HCT116 (cell line): ENCODE measurements around the gene IGSF21. TPM values are rescaled to one million over a fixed set of nuclear protein-coding genes. Genes with fewer than 3 reads are reported as not detected.
"Not testable (repeated sequence)": the region's sequence is repeated elsewhere in the genome, so short reads cannot be mapped to it uniquely, and the experiment has no call there.

ENCODE experiments used
- ATAC-seq: fragments of 200-7000 bp; cut with Tn5 transposase; 2 replicates; pipeline ENCODE4 v1.9.1; 2020; ENCODE audit warnings: mild to moderate bottlenecking, moderate library complexity
- BruUV-seq: library from RNA; stranded (reverse); fragments of 400-500 nt; replicated peaks from 2 replicates; lab custom pipeline; 2021; lab: Mats Ljungman, UMichigan
- CTCF ChIA-PET: fragments of 300-600 bp; sonication (Branson Sonifier 250); formaldehyde crosslinking; loops from one replicate; lab custom pipeline; 2021; ENCODE audit warnings: antibody characterized with exemption; lab: Charles Lee
- POLR2A ChIA-PET: fragments of 300-600, 350-600 bp; sonication (Branson Sonifier 250); formaldehyde crosslinking; loops from one replicate; lab custom pipeline; 2021; ENCODE audit warnings: antibody characterized with exemption; lab: Charles Lee
- RAD21 ChIA-PET, 2 experiments: fragments of 300-600 bp; sonication (Branson Sonifier 250); formaldehyde crosslinking; loops; one replicate each; lab custom pipeline; 2023; ENCODE audit warnings: low total read pairs in 2 of 2; ENCODE audit not compliant: uncharacterized antibody in 2 of 2, unreplicated experiment in 2 of 2, low non-redundant PET in 1 of 2; lab: Charles Lee
- DNase-seq: peaks from one replicate; pipeline ENCODE4 v3.0.0-alpha.2; 2010; ENCODE audit warnings: low read depth, low spot score
- H2AFZ ChIP-seq: fragments of 200-600 bp; shearing (Covaris generic), sonication (generic); 2 replicates; pipeline ENCODE4 v1.6.1; 2017; ENCODE audit warnings: low read depth, mixed run types, mixed read lengths, antibody characterized with exemption, low read length; ENCODE audit not compliant: poor library complexity, severe bottlenecking
- H3K27ac ChIP-seq: 2 replicates; pipeline ENCODE4 v1.5.1; 2012; ENCODE audit warnings: low read depth, low read length
- H3K27me3 ChIP-seq: fragments of 200-600 bp; sonication (generic); 2 replicates; pipeline ENCODE4 v1.6.1; 2016; ENCODE audit warnings: mixed run types, low read length, mixed read lengths; ENCODE audit not compliant: insufficient read depth
- H3K36me3 ChIP-seq, 2 experiments: fragments of 200-500 bp in 1 of 2; fragments of 200-600 bp in 1 of 2; sonication (Bioruptor generic) in 1 of 2; sonication (generic) in 1 of 2; 2 replicates each; pipeline versions ENCODE4 v1.5.1 to v1.6.1; 2014 to 2016; ENCODE audit warnings: low read length in 2 of 2, inconsistent platforms in 1 of 2, mixed read lengths in 1 of 2, mixed run types in 1 of 2; ENCODE audit not compliant: insufficient read depth in 2 of 2, control insufficient read depth in 1 of 2
- H3K4me1 ChIP-seq, 2 experiments: fragments of 200-600 bp in 1 of 2; sonication (generic) in 1 of 2; 2 replicates each; pipeline versions ENCODE4 v1.5.1 to v1.6.1; 2012 to 2017; ENCODE audit warnings: low read length in 2 of 2, inconsistent platforms in 1 of 2, mild to moderate bottlenecking in 1 of 2, mixed read lengths in 1 of 2, mixed run types in 1 of 2, moderate library complexity in 1 of 2; ENCODE audit not compliant: insufficient read depth in 2 of 2, control insufficient read depth in 1 of 2
- H3K4me2 ChIP-seq: fragments of 200-600 bp; sonication (generic); 2 replicates; pipeline ENCODE4 v1.6.1; 2017; ENCODE audit warnings: mixed run types, low read length, mixed read lengths
- H3K4me3 ChIP-seq, 2 experiments: fragments of 200-600 bp in 1 of 2; sonication (generic) in 1 of 2; replicated peaks in 1 of 2; 2 replicates each; pipeline ENCODE4 v1.5.1; 2011 to 2016; ENCODE audit warnings: low read length in 2 of 2, control low read depth in 1 of 2, low read depth in 1 of 2, mild to moderate bottlenecking in 1 of 2, mixed read lengths in 1 of 2, mixed run types in 1 of 2
- H3K79me2 ChIP-seq: fragments of 200-600 bp; sonication (generic); 2 replicates; pipeline ENCODE4 v1.6.1; 2017; ENCODE audit warnings: mild to moderate bottlenecking, mixed run types, low read length, moderate library complexity, mixed read lengths; ENCODE audit not compliant: insufficient read depth
- H3K9ac ChIP-seq: fragments of 200-600 bp; sonication (generic); 2 replicates; pipeline ENCODE4 v1.6.1; 2016; ENCODE audit warnings: low read length, mixed read lengths
- H3K9me2 ChIP-seq: fragments of 200-600 bp; sonication (generic), shearing (Covaris generic); 2 replicates; pipeline ENCODE4 v1.6.1; 2017; ENCODE audit warnings: mixed run types, mild to moderate bottlenecking, moderate library complexity; ENCODE audit not compliant: insufficient read depth
- H3K9me3 ChIP-seq, 2 experiments: fragments of 200-500 bp in 1 of 2; fragments of 200-600 bp in 1 of 2; sonication (Bioruptor generic) in 1 of 2; sonication (generic) in 1 of 2; 2 replicates each; pipeline ENCODE4 v1.6.1; 2014 to 2017; ENCODE audit warnings: low read length in 2 of 2, mixed read lengths in 2 of 2, inconsistent platforms in 1 of 2, low read depth in 1 of 2, mild to moderate bottlenecking in 1 of 2, mixed run types in 1 of 2, moderate library complexity in 1 of 2; ENCODE audit not compliant: control insufficient read depth in 1 of 2, insufficient read depth in 1 of 2
- H4K20me1 ChIP-seq: fragments of 200-600 bp; sonication (generic), shearing (Covaris generic); 2 replicates; pipeline ENCODE4 v1.6.1; 2017; ENCODE audit warnings: mixed run types, mild to moderate bottlenecking, moderate library complexity; ENCODE audit not compliant: insufficient read depth
- SP1 ChIP-seq: IDR thresholded peaks from 2 replicates; pipeline ENCODE4 v1.6.1; 2012; ENCODE audit warnings: low read depth
- TCF7L2 ChIP-seq: IDR thresholded peaks from 2 replicates; pipeline ENCODE4 v1.7.0; 2011; ENCODE audit warnings: borderline replicate concordance, inconsistent platforms; ENCODE audit not compliant: insufficient read depth, insufficient read length; ENCODE audit errors: extremely low read depth
- intact Hi-C: fragments of 100-400 bp; cut with micrococcal nuclease; formaldehyde crosslinking; loops from 2 replicates; pipeline ENCODE4 v1.10.0; 2022
- total RNA-seq: library from RNA; stranded (reverse); gene quantifications from one replicate; pipeline ENCODE4 v1.2.1, GENCODE V29; 2021; ENCODE audit not compliant: unreplicated experiment
- TF ChIP-seq, protein P1 (sequence below): IDR thresholded peaks from 2 replicates; pipeline ENCODE4 v1.6.1; 2012; ENCODE audit warnings: low read depth

The IGSF21 gene
- total RNA-seq, 1 experiment from 2014 or later = not detected

DNA sequence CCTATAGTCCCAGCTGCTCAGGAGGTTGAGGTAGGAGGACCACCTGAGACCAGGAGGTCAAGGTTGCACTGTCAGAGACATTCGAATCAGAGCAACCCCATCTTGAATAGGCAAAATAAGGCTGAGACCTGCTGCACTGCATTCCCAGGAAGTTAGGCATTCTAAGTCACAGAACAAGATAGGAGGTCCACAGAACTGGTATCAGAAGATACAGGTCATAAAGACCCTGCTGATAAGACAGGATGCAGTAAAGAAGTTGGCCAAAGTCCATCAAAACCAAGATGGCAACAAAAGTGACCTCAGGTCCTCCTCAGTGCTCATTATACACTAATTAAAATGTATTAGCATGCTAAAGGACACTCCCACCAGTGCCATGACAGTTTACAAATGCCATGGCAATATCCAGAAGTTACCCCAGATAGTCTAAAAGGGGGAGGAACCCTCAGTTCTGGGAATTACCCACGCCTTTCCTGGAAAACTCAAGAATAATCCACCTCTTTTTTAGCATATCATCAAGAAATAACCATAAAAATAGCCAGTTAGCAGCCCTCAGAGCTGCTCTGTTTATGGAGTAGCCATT is 307.9 kb downstream of the IGSF21 start (continued):
- TF ChIP-seq, protein P1, sequence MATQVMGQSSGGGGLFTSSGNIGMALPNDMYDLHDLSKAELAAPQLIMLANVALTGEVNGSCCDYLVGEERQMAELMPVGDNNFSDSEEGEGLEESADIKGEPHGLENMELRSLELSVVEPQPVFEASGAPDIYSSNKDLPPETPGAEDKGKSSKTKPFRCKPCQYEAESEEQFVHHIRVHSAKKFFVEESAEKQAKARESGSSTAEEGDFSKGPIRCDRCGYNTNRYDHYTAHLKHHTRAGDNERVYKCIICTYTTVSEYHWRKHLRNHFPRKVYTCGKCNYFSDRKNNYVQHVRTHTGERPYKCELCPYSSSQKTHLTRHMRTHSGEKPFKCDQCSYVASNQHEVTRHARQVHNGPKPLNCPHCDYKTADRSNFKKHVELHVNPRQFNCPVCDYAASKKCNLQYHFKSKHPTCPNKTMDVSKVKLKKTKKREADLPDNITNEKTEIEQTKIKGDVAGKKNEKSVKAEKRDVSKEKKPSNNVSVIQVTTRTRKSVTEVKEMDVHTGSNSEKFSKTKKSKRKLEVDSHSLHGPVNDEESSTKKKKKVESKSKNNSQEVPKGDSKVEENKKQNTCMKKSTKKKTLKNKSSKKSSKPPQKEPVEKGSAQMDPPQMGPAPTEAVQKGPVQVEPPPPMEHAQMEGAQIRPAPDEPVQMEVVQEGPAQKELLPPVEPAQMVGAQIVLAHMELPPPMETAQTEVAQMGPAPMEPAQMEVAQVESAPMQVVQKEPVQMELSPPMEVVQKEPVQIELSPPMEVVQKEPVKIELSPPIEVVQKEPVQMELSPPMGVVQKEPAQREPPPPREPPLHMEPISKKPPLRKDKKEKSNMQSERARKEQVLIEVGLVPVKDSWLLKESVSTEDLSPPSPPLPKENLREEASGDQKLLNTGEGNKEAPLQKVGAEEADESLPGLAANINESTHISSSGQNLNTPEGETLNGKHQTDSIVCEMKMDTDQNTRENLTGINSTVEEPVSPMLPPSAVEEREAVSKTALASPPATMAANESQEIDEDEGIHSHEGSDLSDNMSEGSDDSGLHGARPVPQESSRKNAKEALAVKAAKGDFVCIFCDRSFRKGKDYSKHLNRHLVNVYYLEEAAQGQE = no peak
- TF ChIP-seq TCF7L2 (no peak), SP1 (no peak)

DNA sequence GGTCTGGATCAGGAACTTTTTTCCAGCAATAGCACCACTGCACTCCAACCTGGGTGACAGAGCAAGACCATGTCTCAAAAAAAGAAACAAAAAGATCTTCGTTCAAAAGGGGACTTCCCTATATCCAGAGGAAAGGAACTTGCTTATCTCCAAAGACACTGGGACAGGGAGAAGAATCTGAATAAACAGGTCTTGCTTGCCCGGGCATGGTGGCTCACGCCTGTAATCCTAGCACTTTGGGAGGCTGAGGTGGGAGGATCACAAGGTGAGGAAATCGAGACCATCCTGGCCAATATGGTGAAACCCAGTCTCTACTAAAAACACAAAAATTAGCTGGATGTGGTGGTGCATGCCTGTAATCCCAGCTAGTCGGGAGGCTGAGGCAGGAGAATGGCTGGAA is 308.5 kb downstream of the IGSF21 start:
- H3K4me3 ChIP-seq, H3K36me3 ChIP-seq, RAD21 ChIA-PET, H3K4me2 ChIP-seq, H3K79me2 ChIP-seq, intact Hi-C loops, H3K27ac ChIP-seq, H3K9me3 ChIP-seq, H4K20me1 ChIP-seq, H2AFZ ChIP-seq, ATAC-seq, H3K9ac ChIP-seq, BruUV-seq, CTCF ChIA-PET, DNase-seq, POLR2A ChIA-PET, H3K27me3 ChIP-seq, H3K9me2 ChIP-seq: not testable (repeated sequence)
- peaks cover 7 to 19% of the 10 kb centered on the region in 2 experiments for H3K4me1 ChIP-seq
